CD4-positive, alpha-beta T cell treated with Interleukin-4 for 1 hour (primary cell): ENCODE data around the gene SLC49A4.

ENCODE experiments used
- DNase-seq, 2 donors: peaks; one replicate each; pipeline ENCODE4 v3.0.0-alpha.2; 2020 to 2022

Gene SLC49A4

DNA sequence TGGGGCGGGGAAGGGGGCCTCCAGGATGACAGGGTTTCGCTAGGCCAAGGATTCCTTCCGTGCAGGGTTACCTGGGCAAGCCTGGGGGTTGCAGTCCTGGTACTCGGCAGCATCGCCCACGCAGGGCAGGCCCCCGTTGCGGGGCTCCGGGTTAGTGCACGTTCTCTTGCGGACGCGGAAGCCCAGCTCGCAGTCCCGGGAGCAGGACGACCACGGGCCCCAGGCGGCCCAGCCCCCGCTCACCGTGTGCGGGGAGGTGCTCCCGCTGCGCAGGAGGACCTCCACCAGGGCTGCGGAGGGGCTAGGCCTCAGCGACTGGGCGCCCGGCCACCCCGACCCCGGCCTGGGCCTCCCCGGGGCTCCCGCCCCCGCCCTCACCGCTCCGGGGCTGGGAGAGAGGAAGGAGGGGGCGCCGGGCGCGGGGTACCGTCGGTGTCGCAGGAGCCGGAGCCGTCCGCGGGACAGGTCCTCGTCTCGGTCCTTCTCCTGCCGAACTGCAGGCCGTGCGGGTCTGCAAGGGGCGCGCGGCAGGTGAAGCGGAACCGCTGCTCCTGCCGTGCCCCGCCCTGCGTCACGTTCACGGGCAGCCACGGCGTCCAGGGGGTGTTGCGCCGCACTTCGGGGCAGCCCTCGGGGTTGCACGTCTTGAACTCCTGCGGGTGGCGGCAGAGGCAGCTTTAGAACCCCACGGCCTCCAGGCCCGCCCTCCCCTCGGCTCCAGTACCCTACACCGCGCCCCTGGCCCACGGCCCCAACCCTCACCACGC is 118.1 kb downstream of the SLC49A4 start:
- no peak for DNase-seq

DNA sequence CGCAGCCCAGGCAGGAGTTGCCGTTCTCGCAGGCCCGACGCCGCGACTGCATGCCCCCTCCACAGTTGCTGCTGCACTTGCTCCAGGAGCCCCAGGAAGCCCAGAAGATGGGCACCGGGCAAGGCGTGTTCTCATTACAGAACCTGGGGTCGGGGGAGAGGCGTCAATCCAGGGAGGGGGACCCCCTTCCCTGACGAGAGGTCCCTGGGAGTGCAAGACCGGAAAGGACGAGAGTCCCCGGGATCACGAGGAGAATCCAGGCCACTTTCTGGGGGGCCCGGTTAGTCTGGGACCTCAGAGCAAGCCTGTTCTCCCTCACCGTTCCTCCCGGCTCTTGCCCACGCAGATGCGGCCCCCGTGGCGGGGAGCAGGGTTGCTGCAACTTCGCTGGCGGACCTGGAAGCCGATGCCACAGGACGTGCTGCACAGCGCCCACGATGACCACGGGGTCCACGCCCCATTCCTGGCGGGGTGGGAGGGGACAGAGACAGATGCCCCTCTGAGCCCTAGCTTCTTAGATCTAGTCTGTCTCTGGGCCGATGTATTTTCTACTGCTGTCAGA is 118.8 kb downstream of the SLC49A4 start:
- DNase-seq = no peak

DNA sequence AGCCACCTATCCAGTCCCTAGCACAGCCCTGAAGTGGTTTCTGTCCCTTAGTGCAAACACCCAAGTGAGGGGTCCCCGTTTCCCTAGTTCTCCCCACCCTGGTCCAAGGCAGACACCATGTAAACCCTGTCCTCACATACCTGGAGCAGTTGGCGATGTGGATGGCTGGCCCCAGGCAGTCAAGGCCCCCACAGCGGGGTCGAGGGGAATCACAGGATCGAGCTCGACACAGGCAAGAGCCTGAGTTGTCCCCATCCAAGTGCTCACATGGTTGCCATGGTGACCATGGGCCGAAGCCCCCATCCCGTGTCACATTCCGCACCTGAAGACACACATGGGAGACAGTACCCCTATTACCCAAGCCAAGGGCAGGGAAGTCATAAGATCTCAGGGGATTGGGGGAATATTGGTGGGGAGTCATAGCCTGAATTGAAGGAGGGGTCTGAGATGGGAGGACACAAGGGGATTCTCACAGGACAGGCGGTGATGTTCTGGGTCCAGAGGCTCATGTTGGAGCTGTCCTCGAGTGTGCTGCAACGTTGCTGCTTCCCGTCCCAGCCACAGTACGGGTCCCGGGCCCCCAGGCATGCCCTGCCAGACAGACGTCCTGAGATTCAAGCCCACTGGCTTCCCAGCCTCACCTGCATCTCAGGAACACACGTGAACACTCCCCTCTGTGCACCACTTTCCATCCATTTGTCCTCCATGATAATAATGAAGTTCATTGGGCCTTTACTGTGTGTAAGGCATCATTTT is 120.6 kb downstream of the SLC49A4 start:
- DNase-seq = no peak

GRCh38 chr3:122916084-122916483 is 121.2 kb downstream of the SLC49A4 start:
- no peak for DNase-seq

- no peak for DNase-seq
These were observed 121.7 kb downstream of the SLC49A4 start for GRCh38 chr3:122916580-122916979.

DNA sequence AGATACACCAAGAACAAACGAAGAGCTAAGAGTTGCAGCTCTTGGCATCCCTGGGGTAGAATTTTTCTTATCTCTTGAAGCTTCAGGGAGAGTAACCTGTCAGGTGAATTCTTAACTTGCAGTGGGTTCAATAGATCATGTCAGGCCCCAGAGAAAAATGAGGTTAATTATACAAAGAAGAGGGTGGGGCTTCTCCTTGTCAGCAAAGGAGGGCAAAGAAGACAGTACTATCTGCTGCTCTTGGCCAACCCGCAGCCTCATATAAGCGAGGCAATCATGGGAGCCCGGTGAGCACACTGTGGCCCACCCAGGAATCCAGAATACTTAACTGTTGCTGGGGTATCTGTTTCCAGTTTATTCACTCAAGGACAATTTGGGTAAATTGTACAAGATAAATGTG is 122.5 kb downstream of the SLC49A4 start:
- no peak for DNase-seq

DNA sequence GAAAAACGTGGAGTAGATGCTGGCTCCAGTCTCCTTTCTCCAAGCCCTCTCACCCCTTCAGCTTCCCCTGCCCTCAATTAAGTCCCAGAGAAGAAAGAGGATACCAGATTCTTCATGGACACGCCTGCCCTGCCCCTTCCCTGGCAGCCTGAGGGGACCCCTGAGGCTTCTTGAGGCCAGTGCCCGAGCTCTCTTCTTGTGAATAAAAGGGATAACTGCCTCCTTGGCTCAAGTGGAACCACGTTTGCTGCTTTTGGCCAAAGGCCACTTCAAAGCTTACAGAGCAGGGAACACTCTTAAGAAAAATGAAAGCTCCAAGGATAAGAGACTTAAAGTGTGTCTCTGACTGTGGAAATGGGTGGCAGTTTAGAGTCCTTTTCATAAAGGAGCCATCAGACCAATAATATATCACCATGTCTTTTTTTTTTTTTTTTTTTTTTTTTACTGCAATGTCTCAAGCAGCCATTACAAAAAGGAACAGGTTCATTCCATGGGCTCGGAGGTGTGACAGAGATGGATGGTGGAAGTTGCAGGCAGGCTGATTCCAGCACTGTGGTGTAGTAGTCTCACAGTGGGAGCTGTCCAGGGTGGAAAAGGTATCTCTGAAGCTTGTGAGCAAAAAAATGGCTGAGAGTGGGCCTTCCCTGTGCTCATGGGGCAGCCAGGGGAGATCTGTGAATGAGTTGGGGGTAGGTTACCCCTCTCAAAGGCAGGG is 123.9 kb downstream of the SLC49A4 start:
- no peak for DNase-seq

DNA sequence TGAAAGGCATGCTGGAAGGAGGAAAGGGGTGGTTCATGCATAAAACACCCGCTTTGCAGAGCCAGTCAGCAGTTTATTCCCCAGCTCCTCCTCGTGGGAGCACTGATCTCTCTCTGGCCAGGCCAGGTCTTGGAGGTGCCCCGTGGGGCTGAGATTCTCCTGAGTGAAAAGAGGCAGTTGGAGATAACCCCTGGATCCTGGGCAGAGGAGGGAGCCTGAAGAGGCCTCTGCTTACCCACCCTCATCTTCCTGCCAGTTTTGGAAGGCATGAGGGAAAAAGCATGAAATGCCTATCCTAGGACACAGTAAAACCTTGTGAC is 124.4 kb downstream of the SLC49A4 start:
- no peak for DNase-seq

GRCh38 chr3:122920986-122921385 is 126.1 kb downstream of the SLC49A4 start:
- DNase-seq = no peak

DNA sequence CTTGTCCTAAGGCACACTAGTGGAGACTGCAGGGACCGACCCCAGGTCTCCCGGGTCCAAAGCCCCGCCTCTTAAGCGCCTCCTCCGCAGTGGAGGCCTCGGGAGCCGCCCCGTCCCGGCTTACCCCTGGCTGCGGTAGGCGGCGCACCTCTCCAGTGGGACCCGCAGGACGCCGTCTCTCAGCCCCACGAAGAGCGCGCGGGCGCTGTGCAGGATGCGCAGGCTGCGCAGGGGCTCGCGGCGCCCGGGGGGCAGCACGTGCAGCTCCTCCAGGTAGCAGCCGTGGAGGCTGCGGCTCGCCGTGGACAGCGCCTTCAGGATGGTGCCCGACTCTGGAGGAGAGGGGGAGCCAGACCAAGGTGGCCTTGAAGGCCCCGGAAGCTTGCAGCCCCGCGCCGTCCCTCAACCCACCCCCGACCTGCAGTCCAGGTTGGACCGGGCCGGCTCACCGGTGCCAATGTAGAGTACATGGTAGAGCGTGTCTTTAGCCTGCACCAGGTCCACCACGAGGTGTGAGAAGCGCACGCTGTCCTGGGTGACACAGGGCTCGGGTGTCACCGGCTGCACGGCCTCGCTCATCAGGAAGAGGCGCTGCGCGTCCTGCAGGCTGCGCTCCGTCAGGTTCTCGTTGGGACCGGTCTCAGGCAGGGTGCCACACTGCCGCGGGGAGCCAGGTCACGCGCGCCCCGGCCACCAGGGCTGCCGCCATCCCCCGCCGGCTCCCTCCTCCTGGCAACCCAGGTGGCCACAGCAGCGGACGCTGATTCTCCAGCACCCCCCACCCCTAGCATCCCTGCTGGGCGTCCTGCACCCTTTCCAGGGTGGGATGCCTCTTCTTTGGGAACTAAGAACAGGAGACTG is 127.2 kb downstream of the SLC49A4 start:
- peak in 1 of 2 donors; percentile 4 for DNase-seq

DNA sequence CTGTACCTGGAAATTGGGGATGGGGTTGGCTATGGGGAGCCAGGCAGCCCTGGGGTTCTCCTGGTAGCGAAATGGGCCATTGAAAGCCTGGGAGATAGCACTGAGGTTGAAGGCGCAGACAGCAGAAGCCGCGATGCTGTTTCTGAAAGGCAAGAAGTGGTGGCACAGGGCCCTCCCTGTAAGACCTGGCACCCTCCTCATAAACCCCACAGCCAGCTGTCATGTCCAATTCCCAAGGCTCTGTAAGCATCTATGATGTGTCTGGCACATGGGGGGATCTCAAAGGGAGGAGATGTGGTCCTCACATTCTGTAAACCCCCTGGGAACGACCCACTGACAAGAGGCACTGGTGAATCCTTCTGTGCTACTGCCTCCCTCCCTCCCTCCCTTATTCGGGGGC is 128.7 kb downstream of the SLC49A4 start:
- DNase-seq = no peak

GRCh38 chr3:122924056-122924455 is 129.2 kb downstream of the SLC49A4 start:
- no peak for DNase-seq

DNA sequence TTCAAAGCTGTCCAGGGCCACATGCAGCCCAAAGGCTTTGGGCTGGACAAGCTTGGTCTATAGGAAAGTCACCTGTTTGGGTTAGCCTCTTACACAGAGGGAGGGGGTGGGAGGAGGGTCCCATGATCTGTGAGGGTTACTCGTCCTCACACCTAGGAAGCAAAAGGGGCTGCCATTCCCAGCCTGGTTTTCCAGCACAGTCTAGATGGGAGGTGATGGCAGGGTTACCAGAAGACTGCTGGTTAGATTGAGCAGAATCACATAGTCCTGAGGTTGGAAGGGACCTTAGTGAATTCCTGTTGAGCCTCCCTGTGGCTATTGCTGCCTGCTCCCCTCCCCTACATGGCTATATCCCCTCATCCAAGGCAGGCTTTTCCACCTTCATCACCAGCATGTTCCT is 130.9 kb downstream of the SLC49A4 start:
- DNase-seq = no peak

DNA sequence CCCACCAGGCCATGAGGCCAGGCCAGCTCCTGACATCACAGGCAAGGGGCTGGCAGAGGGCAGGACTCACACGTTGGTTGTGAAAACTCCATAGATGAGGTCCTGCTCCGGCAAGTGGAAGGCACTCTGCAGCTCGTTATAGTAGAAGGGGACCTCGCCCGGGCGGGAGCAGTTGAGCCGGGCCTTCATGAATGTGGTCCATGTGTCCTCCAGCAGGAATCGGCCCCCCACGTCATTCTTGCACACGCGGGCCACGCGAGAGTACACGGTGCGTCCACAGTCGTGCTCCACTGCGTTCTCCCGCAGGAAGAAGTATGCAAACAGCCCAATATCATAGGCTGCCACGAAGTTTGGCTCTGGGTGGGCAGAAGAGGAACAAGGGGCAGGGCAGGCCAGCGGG is 131.5 kb downstream of the SLC49A4 start:
- DNase-seq = no peak

GRCh38 chr3:122926811-122927210 is 131.9 kb downstream of the SLC49A4 start:
- DNase-seq = no peak

GRCh38 chr3:122927726-122928125 is 132.9 kb downstream of the SLC49A4 start:
- no peak for DNase-seq

GRCh38 chr3:122928396-122929187 is 133.7 kb downstream of the SLC49A4 start:
- no peak for DNase-seq

GRCh38 chr3:122929188-122930062 is 134.6 kb downstream of the SLC49A4 start:
- no peak for DNase-seq

GRCh38 chr3:122930063-122930997 is 135.5 kb downstream of the SLC49A4 start:
- no peak for DNase-seq
